ENCODE data around the gene SHC2.
"Not testable (repeated sequence)": the region's sequence is repeated elsewhere in the genome, so short reads cannot be mapped to it uniquely, and the experiment has no call there.

Gene SHC2

DNA sequence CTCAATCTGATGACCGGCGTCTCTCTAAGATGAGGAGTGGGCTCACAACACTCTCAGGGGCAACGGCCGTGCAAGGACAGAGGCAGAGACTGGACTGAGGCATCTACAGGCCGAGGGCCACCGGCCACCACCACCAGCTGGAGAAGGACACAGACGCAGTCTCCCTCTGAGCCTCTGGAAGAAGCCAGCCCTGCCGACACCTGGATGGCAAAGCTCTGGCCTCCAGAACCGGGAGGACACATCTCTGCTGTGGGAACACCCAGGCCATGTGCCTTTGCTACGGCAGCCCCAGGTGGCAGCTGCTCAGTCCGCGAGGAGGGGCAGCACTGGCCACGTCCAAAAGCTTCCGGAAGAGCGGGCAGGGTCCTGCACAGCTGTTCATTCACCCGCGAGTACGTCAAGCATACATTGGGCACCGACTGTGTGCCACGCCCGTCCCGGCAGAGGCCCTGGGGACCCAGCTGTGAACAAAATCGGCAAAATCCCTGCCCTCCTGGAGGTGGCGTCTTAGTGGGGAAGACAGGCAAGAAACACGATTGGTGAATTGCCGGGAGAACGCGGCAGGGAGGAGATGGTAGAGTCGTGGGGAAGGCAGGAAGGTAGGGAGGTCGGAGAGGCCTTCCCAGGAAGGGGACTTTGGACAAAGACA, 69.0 kb downstream of the SHC2 start:
- no peak for DNase-seq

DNA sequence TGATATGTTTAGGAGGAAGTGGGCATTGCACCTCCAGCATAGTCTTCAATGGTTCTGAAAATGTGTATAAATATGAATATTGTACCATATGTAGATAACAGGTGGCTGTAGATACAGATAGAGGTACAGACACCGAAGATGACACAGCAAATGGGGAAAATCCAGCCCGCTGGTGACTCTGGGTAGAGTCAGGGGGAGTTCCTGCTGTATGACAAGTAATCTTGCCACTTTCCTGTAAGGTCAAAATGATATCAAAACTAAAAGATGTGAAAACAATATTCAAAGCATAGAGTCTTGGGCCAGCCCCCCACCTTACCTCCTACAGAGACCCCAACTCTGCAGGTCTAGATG, 69.7 kb downstream of the SHC2 start:
- DNase-seq: no peak

DNA sequence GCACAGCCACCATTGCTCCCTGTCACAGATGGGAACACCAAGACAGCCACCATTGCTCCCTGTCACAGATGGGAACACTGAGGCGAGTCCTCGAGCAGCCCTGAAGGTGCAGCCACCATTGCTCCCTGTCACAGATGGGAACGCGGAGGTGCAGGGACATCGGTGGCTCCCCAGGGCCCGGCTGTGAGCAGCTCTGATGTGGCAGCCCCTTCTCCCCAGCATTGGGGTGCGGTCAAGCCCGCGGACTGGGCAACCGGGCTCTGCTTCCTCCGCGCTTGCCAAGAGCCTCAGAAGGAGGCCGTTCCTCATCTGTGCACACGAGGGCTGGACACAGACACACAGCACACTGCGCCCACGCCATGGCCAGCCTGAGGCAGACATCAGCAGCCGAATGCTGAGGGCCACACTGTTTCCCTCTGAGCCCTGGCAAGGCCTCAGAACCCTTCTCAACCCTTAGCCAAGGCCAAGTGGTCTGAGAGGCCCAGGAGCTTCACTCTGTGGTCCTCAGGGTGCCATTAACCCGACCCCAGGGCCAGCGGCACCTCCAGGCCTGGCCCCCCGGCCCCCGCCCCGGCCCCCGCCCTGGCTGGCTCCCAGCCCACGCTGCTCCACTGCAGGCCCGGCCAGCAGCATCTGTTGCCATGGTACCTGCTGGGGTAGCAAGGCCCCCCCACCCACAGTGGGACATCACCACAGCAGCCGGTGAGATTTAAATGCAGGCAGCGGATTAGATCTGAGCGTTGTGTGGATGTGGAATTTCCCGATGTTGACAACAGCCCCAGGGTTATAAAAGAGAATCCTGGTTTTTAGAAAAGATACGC, 70.2 kb downstream of the SHC2 start:
- DNase-seq: no peak

DNA sequence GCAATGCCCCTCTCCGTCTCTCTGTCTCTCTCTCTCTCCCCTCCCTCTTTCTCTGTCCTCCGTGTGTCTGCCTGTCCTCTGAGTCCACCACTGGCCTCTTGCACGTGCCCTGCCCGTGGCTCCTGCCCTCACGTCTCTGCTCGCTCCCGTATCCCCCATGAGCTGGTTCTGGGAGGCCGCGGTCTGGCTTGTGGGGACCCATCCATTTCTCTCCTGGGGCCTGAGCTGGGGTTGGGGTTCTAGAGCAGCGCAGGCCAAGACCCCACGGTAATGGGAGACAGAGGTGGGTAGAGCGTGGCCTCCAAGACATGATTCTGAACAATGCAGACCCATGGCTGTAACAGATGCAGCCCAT, 70.9 kb downstream of the SHC2 start:
- no peak for DNase-seq

DNA sequence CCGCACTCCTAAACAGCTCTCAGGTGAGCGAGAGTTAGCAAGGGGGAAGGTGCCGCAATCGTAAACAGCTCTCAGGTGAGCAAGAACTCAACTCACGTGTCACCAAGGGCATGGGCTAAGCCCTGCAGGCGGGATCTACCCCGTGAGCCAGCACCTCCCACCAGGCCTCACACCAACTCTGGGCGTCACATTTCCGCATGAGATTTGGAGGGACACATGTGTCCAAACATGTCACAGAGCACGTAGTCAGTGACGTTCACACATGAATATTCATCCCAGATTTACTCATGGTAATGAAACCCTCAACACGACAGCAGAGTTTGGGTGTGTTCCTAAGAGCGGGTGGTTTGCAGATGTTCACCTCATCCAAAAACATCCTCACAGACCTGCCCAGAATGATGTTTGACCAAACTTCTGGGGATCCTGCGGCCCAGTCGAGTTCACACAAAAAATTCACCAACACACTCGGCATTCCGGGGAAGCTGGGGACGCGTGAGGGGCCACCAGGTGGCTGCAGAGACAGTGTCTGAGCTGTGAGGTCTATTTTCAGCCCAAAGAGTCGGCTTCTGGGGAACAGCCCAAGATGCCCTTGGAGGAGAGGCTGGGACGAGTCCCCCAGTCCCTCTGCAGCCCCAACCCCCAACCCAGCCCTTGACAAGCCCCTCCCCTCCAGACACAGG, 71.4 kb downstream of the SHC2 start:
- no peak for DNase-seq

DNA sequence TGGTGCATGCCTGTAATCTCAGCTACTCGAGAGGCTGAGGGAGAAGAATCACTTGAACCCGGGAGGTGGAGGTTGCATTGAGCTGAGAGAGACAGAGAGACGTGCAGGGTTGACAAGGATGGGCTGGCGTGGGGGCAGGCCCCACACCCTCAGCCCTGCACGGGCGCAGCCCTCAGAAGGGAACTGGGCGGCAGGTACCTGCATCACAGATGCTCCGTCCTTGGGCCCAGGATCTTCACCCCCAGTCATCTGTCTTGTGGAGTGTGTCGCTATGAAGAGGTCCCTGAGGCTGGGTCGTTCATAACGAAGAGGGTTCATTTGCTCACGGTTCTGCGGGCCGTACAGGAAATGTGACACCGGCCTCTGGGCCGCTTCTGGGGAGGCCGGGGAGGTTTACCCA, 72.1 kb downstream of the SHC2 start:
- no peak for DNase-seq

DNA sequence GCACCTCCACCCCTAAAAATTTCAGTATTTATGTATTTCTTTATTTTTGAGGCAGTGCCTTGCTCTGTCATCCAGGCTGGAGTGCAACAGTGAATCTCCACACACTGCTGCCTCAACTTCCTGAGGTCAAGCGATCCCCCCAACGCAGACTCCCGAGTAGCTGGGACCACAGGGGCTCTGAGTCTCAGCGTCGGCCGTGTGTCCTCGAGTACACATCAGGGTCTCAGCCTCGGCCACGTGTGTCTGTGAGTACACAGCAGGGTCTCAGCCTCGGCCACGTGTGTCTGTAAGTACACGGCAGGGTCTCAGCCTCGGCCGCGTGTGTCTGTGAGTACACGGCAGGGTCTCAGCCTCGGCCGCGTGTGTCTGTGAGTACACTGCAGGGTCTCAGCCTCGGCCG, 73.1 kb downstream of the SHC2 start:
- no peak for DNase-seq

DNA sequence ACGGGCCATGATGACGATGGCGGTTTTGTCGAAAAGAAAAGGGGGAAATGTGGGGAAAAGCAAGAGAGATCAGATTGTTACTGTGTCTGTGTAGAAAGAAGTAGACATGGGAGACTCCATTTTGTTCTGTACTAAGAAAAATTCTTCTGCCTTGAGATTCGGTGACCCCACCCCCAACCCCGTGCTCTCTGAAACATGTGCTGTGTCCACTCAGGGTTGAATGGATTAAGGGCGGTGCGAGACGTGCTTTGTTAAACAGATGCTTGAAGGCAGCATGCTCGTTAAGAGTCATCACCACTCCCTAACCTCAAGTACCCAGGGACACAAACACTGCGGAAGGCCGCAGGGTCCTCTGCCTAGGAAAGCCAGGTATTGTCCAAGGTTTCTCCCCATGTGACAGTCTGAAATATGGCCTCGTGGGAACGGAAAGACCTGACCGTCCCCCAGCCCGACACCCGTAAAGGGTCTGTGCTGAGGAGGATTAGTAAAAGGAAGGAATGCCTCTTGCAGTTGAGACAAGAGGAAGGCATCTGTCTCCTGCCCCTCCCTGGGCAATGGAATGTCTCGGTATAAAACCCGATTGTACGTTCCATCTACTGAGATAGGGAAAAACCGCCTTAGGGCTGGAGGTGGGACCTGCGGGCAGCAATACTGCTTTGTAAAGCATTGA, 74.1 kb downstream of the SHC2 start:
- not testable (repeated sequence) for DNase-seq

DNA sequence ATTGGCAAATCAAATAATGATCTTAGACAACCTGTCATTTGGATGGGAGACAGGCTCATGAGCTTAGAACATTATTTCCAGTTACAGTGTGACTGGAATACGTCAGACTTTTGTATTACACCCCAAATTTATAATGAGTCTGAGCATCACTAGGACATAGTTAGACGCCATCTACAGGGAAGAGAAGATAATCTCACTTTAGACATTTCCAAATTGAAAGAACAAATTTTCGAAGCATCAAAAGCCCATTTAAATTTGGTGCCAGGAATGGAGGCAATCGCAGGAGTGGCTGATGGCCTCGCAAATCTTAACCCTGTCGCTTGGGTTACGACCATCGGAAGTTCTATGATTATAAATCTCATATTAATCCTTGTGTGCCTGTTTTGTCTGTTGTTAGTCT, 74.6 kb downstream of the SHC2 start:
- DNase-seq: not testable (repeated sequence)

DNA sequence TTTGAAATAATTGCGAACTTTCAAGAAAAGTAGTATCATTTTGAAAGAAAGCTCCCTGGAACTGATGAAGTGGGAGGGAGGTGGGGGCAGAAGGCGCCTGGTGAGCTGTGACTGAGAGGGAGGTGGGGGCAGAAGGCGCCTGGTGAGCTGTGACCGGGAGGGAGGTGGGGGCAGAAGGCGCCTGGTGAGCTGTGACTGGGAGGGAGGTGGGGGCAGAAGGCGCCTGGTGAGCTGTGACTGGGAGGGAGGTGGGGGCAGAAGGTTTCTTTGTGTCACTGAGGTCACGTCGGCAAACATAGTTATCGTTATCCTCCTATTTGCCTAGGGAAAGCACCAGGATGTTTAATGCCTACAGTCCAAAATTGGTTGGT, 76.0 kb downstream of the SHC2 start:
- no peak for DNase-seq

DNA sequence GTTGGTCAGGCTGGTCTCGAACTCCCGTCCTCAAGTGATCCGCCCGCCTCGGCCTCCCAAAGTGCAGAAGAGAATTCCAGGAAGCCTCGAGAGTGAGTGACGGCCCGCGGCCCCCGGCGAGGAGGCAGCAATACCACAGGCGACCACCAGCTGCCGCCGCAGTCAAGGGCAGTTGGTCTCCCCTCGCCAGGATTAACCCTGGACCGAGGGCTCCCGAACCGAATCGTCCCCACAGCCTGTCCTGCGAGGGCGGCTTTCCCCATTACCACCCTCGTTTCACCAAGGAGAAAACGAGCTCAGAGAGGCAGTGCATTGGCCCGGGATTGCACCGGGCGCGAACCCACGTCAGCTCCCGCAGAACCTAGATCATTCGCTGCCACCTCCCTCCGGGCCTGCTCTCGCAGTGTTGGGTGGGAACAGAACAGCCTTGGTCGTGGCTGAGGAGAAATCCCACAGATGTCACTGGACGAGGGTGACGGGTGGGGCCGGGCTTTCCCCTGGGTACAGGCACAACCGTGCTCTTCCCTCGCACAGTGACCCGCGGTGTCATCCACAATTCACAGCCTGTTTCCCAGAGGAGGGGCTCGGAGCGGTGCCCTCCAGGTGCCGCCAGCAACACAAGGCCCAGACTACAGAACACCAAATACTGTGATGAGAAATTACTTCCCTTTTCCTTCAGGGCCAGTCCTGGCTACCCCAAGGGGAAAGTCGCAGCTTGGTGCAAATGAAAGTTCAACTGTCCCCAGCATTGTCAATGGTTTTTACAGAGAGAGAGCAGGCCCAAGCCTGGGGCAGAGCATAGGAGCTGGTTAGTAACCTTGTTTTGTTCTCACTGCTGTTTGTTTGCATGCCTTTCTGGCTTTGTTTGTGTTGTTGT, 76.7 kb downstream of the SHC2 start:
- peak in 16 of 56 donors; percentile 5 to 46 (median 16) for DNase-seq

DNA sequence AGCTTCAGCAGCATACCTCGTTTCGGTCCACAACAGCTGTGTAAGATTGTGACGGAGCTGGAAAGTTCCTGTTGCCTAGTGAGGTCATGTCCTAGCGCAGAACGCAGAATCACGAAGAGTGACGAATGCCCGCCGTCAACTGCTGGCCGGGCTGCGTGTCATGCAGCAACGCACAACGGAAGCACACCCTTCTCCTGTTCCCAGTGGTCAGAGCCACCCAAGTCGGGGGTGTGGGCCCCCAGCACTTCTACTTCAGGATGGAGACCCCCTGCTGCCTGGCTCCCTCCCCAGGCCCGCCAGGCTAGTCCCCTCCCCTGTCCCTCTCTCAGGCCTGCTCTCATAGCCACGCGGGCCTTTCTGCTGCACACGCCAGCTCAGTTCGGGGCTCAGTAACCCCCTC, 77.8 kb downstream of the SHC2 start:
- no peak for DNase-seq

DNA sequence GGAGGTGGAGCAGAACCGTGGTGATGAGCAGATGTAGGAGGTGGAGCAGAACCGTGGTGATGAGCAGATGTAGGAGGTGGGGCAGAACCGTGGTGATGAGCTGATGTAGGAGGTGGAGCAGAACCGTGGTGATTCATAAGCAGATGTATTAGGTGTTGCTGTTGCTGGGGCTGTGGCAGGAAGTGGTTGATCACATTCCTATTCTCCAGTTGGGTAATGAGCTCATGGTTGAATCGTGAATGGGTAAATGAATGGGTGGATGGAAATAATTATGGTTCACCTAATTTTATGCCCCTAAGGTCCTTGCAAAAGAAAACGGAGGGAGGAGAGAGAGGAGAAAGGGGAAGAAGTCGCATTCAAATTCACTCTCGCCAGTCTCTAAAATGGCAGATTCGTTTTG, 78.3 kb downstream of the SHC2 start:
- peak in 9 of 56 donors; percentile 4 to 63 (median 19) for DNase-seq

DNA sequence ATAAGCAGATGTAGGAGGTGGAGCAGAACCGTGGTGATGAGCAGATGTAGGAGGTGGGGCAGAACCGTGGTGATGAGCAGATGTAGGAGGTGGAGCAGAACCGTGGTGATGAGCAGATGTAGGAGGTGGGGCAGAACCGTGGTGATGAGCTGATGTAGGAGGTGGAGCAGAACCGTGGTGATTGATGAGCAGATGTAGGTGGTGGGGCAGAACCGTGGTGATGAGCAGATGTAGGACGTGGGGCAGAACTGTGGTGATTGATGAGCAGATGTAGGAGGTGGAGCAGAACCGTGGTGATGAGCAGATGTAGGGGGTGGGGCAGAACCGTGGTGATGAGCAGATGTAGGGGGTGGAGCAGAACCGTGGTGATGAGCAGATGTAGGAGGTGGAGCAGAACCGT, 78.9 kb downstream of the SHC2 start:
- peak in 4 of 56 donors; percentile 14 to 49 (median 29) for DNase-seq

DNA sequence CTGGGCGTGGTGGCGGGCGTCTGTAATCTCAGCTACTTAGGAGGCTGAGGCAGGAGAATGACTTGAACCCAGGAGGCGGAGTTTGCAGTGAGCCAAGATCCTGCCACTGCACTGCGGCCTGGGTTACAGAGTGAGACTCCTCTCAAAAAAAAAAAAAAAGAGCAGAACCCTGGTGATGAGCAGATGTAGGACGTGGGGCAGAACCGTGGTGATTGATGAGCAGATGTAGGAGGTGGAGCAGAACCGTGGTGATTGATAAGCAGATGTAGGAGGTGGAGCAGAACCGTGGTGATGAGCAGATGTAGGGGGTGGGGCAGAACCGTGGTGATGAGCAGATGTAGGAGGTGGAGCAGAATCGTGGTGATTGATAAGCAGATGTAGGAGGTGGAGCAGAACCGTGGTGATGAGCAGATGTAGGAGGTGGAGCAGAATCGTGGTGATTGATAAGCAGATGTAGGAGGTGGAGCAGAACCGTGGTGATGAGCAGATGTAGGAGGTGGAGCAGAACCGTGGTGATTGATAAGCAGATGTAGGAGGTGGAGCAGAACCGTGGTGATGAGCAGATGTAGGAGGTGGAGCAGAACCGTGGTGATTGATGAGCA, 80.1 kb downstream of the SHC2 start:
- DNase-seq: not testable (repeated sequence)

DNA sequence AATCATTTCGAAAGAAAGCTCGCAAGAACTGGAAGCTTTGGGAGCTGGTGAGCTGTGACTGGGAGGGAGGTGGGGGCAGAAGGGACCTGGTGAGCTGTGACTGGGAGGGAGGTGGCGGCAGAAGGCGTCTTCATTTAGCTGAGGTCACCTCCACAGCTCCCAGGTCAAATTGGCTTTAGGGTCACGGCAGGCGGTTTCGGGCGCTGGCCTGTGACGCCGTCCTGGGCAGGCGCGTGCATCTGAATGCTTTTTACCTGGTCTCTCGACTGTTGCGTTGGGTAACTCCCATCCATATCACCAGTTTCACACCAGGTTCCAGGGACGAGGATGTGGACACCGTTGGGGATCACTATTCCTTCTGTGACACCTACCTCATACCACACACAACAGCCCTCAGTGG, 81.0 kb downstream of the SHC2 start:
- DNase-seq: no peak

DNA sequence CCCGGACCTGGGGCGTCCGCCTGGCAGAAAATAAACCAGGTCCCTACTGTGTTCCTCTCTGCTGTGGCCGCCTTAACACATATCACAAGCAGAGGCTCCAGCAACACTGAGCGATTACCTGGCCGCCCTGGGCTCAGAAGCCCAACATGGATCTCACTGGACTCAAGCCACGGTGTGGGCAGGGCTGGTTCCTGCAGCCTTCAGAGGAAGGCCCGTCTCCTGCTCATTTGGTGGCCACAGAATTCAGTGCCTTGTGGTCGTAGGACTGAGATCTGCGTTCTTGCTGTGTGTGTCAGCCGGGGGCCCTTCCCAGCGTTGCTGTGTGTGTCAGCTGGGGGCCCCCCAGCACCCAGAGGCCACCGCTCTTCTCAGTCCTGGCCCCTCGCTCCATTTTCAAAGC, 82.1 kb downstream of the SHC2 start:
- DNase-seq: no peak

DNA sequence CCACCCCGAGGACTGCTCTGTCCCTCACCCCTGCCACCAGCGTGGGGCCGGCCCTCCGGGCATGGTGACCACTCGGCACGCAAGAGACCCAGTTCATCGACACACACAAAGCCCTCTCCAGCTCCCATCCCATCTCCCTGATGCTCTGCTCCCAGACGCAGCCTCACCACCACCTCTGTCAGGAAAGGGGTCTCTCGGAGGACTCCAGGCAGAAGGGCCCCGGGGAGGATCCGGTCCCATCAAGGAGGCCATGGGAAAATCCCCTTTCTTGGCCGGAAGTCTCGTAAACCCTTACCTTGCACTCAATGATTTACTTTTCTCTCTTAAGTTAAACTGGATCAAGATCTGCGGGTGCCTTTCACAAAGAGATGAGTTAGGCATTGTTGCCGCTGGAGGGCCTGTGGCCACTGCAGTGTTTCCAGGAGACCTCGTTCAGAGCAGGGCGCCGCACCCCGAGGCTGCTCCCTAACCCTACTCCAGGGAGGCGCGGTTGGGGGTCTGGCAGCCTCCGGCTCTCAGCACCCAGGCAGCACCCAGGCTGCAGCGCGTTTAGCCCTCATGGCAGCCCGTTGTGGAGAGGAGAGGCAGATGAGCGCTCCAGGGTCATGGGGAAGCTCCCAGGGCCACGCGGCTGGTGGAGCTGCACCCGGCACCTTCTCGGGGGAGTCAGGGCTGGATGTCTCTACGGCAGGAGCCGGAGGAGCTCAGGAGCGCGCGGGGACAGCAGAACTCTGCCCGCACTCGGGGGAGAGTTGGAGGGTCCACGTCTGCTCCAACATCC, 82.8 kb downstream of the SHC2 start:
- no peak for DNase-seq

DNA sequence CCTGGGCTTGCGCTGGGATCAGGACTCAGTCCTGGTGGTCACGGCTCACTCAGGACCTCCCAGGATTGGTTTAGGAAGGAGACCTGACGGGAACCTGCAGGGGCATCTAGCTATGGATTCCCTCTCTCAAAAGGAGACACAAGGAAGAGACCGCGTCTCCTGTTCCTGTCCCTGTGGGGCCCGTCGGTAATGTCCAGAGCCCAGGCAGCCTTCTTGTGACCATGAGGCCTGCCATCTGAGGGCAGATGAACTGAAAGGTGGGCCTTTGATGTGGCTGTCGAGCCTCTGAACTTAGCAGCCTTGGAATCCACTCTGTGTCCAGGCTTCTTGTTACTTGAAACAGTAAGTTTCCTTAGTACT, 84.7 kb downstream of the SHC2 start:
- DNase-seq: no peak
